ENCODE results near the gene LRRC27.
"Not testable (repeated sequence)": the region's sequence is repeated elsewhere in the genome, so short reads cannot be mapped to it uniquely, and the experiment has no call there.

- not testable (repeated sequence) for TF ChIP-seq CTCF (IDR thresholded peaks at IDR 0.05); EZH2 (IDR thresholded peaks at IDR 0.05; ENCODE audit: borderline replicate concordance, insufficient read depth, low read depth, low read length, poor library complexity, severe bottlenecking)
These were observed 17.1 kb upstream of the LRRC27 start for GRCh38 chr10:132314881-132315280.
